Fibroblast of lung (primary cell): ENCODE data around the gene SORL1. TPM values are rescaled to one million over a fixed set of nuclear protein-coding genes. Genes with fewer than 3 reads are reported as not detected.

ENCODE experiments used
- DNase-seq, 2 donors: peaks; one replicate each; pipeline versions ENCODE4 v3.0.0 to v3.0.0-alpha.2; 2010; ENCODE audit warnings: low read depth in 2 of 2
- H2AFZ ChIP-seq: 2 replicates; pipeline ENCODE4 v1.5.1; 2012; ENCODE audit warnings: low read length, control low read depth, inconsistent platforms
- H3K27ac ChIP-seq: 2 replicates; pipeline ENCODE4 v1.5.1; 2011; ENCODE audit warnings: low read length, control low read depth; ENCODE audit not compliant: insufficient read depth
- H3K27me3 ChIP-seq: 2 replicates; pipeline ENCODE4 v1.5.1; 2011; ENCODE audit warnings: mild to moderate bottlenecking, low read length; ENCODE audit not compliant: control insufficient read depth, insufficient read depth
- H3K36me3 ChIP-seq: 2 replicates; pipeline ENCODE4 v1.5.1; 2011; ENCODE audit warnings: low read length; ENCODE audit not compliant: control insufficient read depth, insufficient read depth
- H3K4me1 ChIP-seq: 2 replicates; pipeline ENCODE4 v1.5.1; 2011; ENCODE audit warnings: low read length; ENCODE audit not compliant: control insufficient read depth, insufficient read depth; ENCODE audit errors: extremely low read depth
- H3K4me2 ChIP-seq: 2 replicates; pipeline ENCODE4 v1.5.1; 2011; ENCODE audit warnings: low read length, control low read depth; ENCODE audit not compliant: insufficient read depth; ENCODE audit errors: extremely low read depth
- H3K4me3 ChIP-seq, 4 experiments: fragments of 200-600 bp in 1 of 4; sonication (generic) in 1 of 4; replicated peaks in 1 of 4; 2 replicates each; pipeline ENCODE4 v1.5.1; 2011 to 2016; ENCODE audit warnings: low read length in 4 of 4, low read depth in 3 of 4, mild to moderate bottlenecking in 3 of 4, control low read depth in 2 of 4, inconsistent platforms in 1 of 4, mixed read lengths in 1 of 4; ENCODE audit not compliant: insufficient read depth in 1 of 4; ENCODE audit errors: control extremely low read depth in 1 of 4
- H3K79me2 ChIP-seq: 2 replicates; pipeline ENCODE4 v1.5.1; 2012; ENCODE audit warnings: mild to moderate bottlenecking, low read length, inconsistent platforms; ENCODE audit not compliant: control insufficient read depth, insufficient read depth
- H3K9ac ChIP-seq: 2 replicates; pipeline ENCODE4 v1.5.1; 2011; ENCODE audit warnings: mild to moderate bottlenecking, low read length, control low read depth; ENCODE audit not compliant: insufficient read depth
- H3K9me3 ChIP-seq: 2 replicates; pipeline ENCODE4 v1.5.1; 2012; ENCODE audit warnings: low read depth, low read length; ENCODE audit not compliant: control insufficient read depth, insufficient read depth
- H4K20me1 ChIP-seq: 2 replicates; pipeline ENCODE4 v1.5.1; 2011; ENCODE audit warnings: low read length; ENCODE audit not compliant: control insufficient read depth, insufficient read depth; ENCODE audit errors: extremely low read depth
- CTCF ChIP-seq, 2 donors: IDR thresholded peaks in 1 of 2; conservative IDR thresholded peaks in 1 of 2; 1 replicate in 1 of 2; 2 replicates in 1 of 2; pipeline ENCODE4 v1.5.1; 2011 to 2012; ENCODE audit warnings: low read length in 2 of 2, control low read depth in 1 of 2, inconsistent platforms in 1 of 2, low read depth in 1 of 2, mild to moderate bottlenecking in 1 of 2
- EZH2 ChIP-seq: IDR thresholded peaks from 2 replicates; pipeline ENCODE4 v1.5.1; 2012; ENCODE audit warnings: low read length, control low read depth, mild to moderate bottlenecking; ENCODE audit errors: missing control alignments
- polyA plus RNA-seq, 2 donors: library from polyadenylated mRNA; depleted of rRNA in 1 of 2; stranded (reverse) in 1 of 2; unstranded in 1 of 2; fragments of >200 nt; gene quantifications; 2 replicates each; pipeline ENCODE4 v1.2.1, GENCODE V29; 2011 to 2012; ENCODE audit warnings: missing spikeins in 1 of 2
- total RNA-seq: library from RNA; depleted of rRNA; stranded (reverse); fragments of >200 nt; gene quantifications from 2 replicates; pipeline ENCODE4 v1.2.1, GENCODE V29; 2014

Gene SORL1
- total and polyA plus RNA-seq, 2 donors (not counting 1 experiment from before 2014, with no cell fraction given), result 0.58 to 10.9 TPM

GRCh38 chr11:121576531-121576930 is 124.4 kb downstream of the SORL1 start:
- no peak for DNase-seq
- peaks cover 3% of the 10 kb centered on the region for H3K4me1 ChIP-seq
- H3K27me3 ChIP-seq, result peaks cover 6% of the 10 kb centered on the region
- no peak overlapping the region for H3K4me3 ChIP-seq
- H3K9me3 ChIP-seq, result no peaks in the 10 kb centered on the region
- H2AFZ ChIP-seq, result no peak overlapping the region
- no peak overlapping the region for H3K9ac ChIP-seq
- TF ChIP-seq EZH2 (no peak), CTCF (conservative IDR thresholded peaks at IDR 0.05 in 1 of 2, IDR thresholded peaks at IDR 0.05 in 1 of 2; ENCODE audit: low read depth in 1 of 2, low read length in 2 of 2) (no peak)
- H3K36me3 ChIP-seq, result no peaks in the 10 kb centered on the region
- H3K27ac ChIP-seq, result no peak overlapping the region
- no peak overlapping the region for H3K4me2 ChIP-seq
- no peaks in the 10 kb centered on the region for H3K79me2 ChIP-seq
- H4K20me1 ChIP-seq, result no peaks in the 10 kb centered on the region

- Histone ChIP-seq H3K9ac (no peak overlapping the region), H4K20me1 (no peaks in the 10 kb centered on the region), H3K4me3 (no peak overlapping the region), H3K79me2 (no peaks in the 10 kb centered on the region), H3K36me3 (no peaks in the 10 kb centered on the region), H3K9me3 (no peaks in the 10 kb centered on the region), H3K27me3 (peaks cover 6% of the 10 kb centered on the region), H3K4me1 (peaks cover 3% of the 10 kb centered on the region), H3K27ac (no peak overlapping the region), H3K4me2 (no peak overlapping the region), H2AFZ (no peak overlapping the region)
- no peak for DNase-seq
- TF ChIP-seq EZH2 (no peak), CTCF (conservative IDR thresholded peaks at IDR 0.05 in 1 of 2, IDR thresholded peaks at IDR 0.05 in 1 of 2; ENCODE audit: low read depth in 1 of 2, low read length in 2 of 2) (no peak)
Measured at GRCh38 chr11:121577106-121577848, 125.2 kb downstream of the SORL1 start.

- DNase-seq, result peak in 1 of 2 donors; percentile 18
- Histone ChIP-seq H3K27me3 (peaks cover 6% of the 10 kb centered on the region), H3K4me2 (no peak overlapping the region), H2AFZ (no peak overlapping the region), H3K4me3 (no peak overlapping the region), H3K27ac (no peak overlapping the region), H3K9me3 (no peaks in the 10 kb centered on the region), H4K20me1 (no peaks in the 10 kb centered on the region), H3K9ac (no peak overlapping the region), H3K4me1 (peaks cover 3% of the 10 kb centered on the region), H3K36me3 (no peaks in the 10 kb centered on the region), H3K79me2 (no peaks in the 10 kb centered on the region)
- TF ChIP-seq CTCF (conservative IDR thresholded peaks at IDR 0.05 in 1 of 2, IDR thresholded peaks at IDR 0.05 in 1 of 2; ENCODE audit: low read depth in 1 of 2, low read length in 2 of 2) (no peak), EZH2 (no peak)
Measured at GRCh38 chr11:121578251-121578976, 126.3 kb downstream of the SORL1 start.
